Body of pancreas (tissue), 4 donors: ENCODE data around the gene HNRNPA0.

Source experiments
- CTCF ChIP-seq, 7 experiments: fragments of 450-650 bp in 4 of 7; fragments of 200-600 bp in 3 of 7; sonication (generic) in 3 of 7; IDR thresholded peaks; one replicate each; pipeline ENCODE4 v1.5.1; 2016 to 2019; ENCODE audit warnings: antibody characterized with exemption in 7 of 7
- POLR2A ChIP-seq, 3 donors: fragments of 450-650 bp; IDR thresholded peaks; one replicate each; pipeline ENCODE4 v1.6.1; 2016; ENCODE audit warnings: antibody characterized with exemption in 3 of 3, mild to moderate bottlenecking in 2 of 3

- TF ChIP-seq CTCF (IDR thresholded peaks at IDR 0.05) (no peak), POLR2A (IDR thresholded peaks at IDR 0.05) (no peak)
Measured at GRCh38 chr5:137791387-137791786, 37.2 kb upstream of the HNRNPA0 start.
